Glutamatergic neuron (in vitro differentiated cells): ENCODE results near the gene FNDC3B. TPM values are rescaled to one million over a fixed set of nuclear protein-coding genes. Genes with fewer than 3 reads are reported as not detected.
A peak's percentile ranks its signal among the peaks of the same experiment; 100 is the strongest.

ENCODE experiments used
- DNase-seq: peaks from one replicate; pipeline ENCODE4 v3.0.0; 2022
- H3K27ac Mint-ChIP-seq: one replicate; pipeline ENCODE4 v1.8.0; 2020; ENCODE audit warnings: mild to moderate bottlenecking, mixed read lengths, inconsistent platforms; ENCODE audit not compliant: unreplicated experiment
- H3K27me3 Mint-ChIP-seq: one replicate; pipeline ENCODE4 v1.8.0; 2020; ENCODE audit warnings: mild to moderate bottlenecking, moderate library complexity, mixed read lengths, inconsistent platforms; ENCODE audit not compliant: unreplicated experiment
- H3K36me3 Mint-ChIP-seq: one replicate; pipeline ENCODE4 v1.8.0; 2020; ENCODE audit warnings: mild to moderate bottlenecking, mixed read lengths, inconsistent platforms; ENCODE audit not compliant: unreplicated experiment
- H3K4me1 Mint-ChIP-seq: one replicate; pipeline ENCODE4 v1.8.0; 2020; ENCODE audit warnings: mild to moderate bottlenecking, low read depth, mixed read lengths, inconsistent platforms; ENCODE audit not compliant: unreplicated experiment
- H3K4me3 Mint-ChIP-seq: one replicate; pipeline ENCODE4 v1.8.0; 2020; ENCODE audit warnings: mild to moderate bottlenecking, mixed read lengths, inconsistent platforms; ENCODE audit not compliant: unreplicated experiment
- H3K9me3 Mint-ChIP-seq: one replicate; pipeline ENCODE4 v1.8.0; 2020; ENCODE audit warnings: mild to moderate bottlenecking, moderate library complexity, mixed read lengths, inconsistent platforms; ENCODE audit not compliant: unreplicated experiment
- total RNA-seq: library from RNA; stranded (reverse); fragmentation: NEBNext Ultra II Directional; extraction: Animal tissue kit (Norgen Biotek cat#: 25700); gene quantifications from one replicate; pipeline ENCODE4 v1.2.1, GENCODE V29; 2021; ENCODE audit not compliant: unreplicated experiment
- TF ChIP-seq, protein P1 (sequence below): fragments of 200-600 bp; sonication (generic); IDR thresholded peaks from one replicate; pipeline ENCODE4 v1.5.0; 2021; ENCODE audit not compliant: partially characterized antibody, unreplicated experiment

The FNDC3B gene
- total RNA-seq, 1 donor from 2014 or later: 11.7 TPM

- Mint-ChIP-seq H3K4me3 (no peak overlapping the region), H3K4me1 (peaks cover 7% of the 10 kb centered on the region), H3K27me3 (peaks cover 27% of the 10 kb centered on the region), H3K27ac (no peak overlapping the region), H3K36me3 (peaks cover 5% of the 10 kb centered on the region), H3K9me3 (peaks cover 2% of the 10 kb centered on the region)
- TF ChIP-seq, protein P1, sequence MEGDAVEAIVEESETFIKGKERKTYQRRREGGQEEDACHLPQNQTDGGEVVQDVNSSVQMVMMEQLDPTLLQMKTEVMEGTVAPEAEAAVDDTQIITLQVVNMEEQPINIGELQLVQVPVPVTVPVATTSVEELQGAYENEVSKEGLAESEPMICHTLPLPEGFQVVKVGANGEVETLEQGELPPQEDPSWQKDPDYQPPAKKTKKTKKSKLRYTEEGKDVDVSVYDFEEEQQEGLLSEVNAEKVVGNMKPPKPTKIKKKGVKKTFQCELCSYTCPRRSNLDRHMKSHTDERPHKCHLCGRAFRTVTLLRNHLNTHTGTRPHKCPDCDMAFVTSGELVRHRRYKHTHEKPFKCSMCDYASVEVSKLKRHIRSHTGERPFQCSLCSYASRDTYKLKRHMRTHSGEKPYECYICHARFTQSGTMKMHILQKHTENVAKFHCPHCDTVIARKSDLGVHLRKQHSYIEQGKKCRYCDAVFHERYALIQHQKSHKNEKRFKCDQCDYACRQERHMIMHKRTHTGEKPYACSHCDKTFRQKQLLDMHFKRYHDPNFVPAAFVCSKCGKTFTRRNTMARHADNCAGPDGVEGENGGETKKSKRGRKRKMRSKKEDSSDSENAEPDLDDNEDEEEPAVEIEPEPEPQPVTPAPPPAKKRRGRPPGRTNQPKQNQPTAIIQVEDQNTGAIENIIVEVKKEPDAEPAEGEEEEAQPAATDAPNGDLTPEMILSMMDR: no peak
- no peak for DNase-seq
Observed at GRCh38 chr3:172446198-172446597, 406.8 kb downstream of the FNDC3B start.

- Mint-ChIP-seq H3K27ac (no peak within 1 kb of the TSS), H3K36me3 (peaks cover 5% of the 10 kb centered on the region), H3K4me3 (peak within 1 kb of the TSS; percentile 89), H3K9me3 (peaks cover 2% of the 10 kb centered on the region), H3K27me3 (peaks cover 27% of the 10 kb centered on the region), H3K4me1 (peaks cover 7% of the 10 kb centered on the region)
- TF ChIP-seq, protein P1: no peak
- peak; percentile 30 for DNase-seq
Observed at GRCh38 chr3:172447611-172448579, 408.5 kb downstream of the FNDC3B start, which contains the start of gene GHSR. TSS of gene GHSR (minus strand) at chr3:172448456. CDS start at chr3:172448413, 43 bp downstream.

GRCh38 chr3:172448661-172449465 is 409.5 kb downstream of the FNDC3B start:
- no peak overlapping the region for H3K27ac Mint-ChIP-seq
- peaks cover 7% of the 10 kb centered on the region for H3K4me1 Mint-ChIP-seq
- peaks cover 5% of the 10 kb centered on the region for H3K36me3 Mint-ChIP-seq
- peaks cover 2% of the 10 kb centered on the region for H3K9me3 Mint-ChIP-seq
- peak overlapping the region; percentile 89 for H3K4me3 Mint-ChIP-seq
- TF ChIP-seq, protein P1: no peak
- H3K27me3 Mint-ChIP-seq: peaks cover 27% of the 10 kb centered on the region
- peak; percentile 26 for DNase-seq

- Mint-ChIP-seq H3K27me3 (peaks cover 27% of the 10 kb centered on the region), H3K36me3 (peaks cover 5% of the 10 kb centered on the region), H3K9me3 (peaks cover 2% of the 10 kb centered on the region), H3K4me1 (peaks cover 7% of the 10 kb centered on the region), H3K4me3 (peak overlapping the region; percentile 89), H3K27ac (no peak overlapping the region)
- TF ChIP-seq, protein P1: peak; percentile 26
- DNase-seq: peak; percentile 34
Observed at GRCh38 chr3:172449466-172450149, 410.2 kb downstream of the FNDC3B start.

Other genes with a start within 250 kb of the FNDC3B start
- 0.61 TPM for gene PLD1, start 229.1 kb upstream of the FNDC3B start, total RNA-seq
- gene TMEM212, start 196.2 kb upstream of the FNDC3B start, total RNA-seq: not detected